GM23338 (cell line): Measurements from ENCODE around the gene XPNPEP2. TPM values are rescaled to one million over a fixed set of nuclear protein-coding genes. Genes with fewer than 3 reads are reported as not detected.

Source experiments
- ATAC-seq: fragments of 200-7000 bp; cut with Tn5 transposase; 3 replicates; pipeline ENCODE4 v1.9.1; 2020
- DNase-seq: peaks from one replicate; pipeline ENCODE4 v3.0.0-alpha.2; 2015; ENCODE audit warnings: low spot score
- H2AFZ ChIP-seq: fragments of 200-600 bp; sonication (generic); 2 replicates; pipeline ENCODE4 v1.8.0; 2016; ENCODE audit warnings: antibody characterized with exemption, mild to moderate bottlenecking, moderate library complexity
- H3F3A ChIP-seq: fragments of 200-600 bp; sonication (generic); replicated peaks from 2 replicates; pipeline ENCODE4 v1.8.0; 2017; ENCODE audit warnings: antibody characterized with exemption, mixed run types, low read depth
- H3K27ac ChIP-seq: fragments of 200-600 bp; sonication (generic); 2 replicates; pipeline ENCODE4 v1.6.1; 2016; ENCODE audit warnings: low read depth
- H3K27me3 ChIP-seq: fragments of 200-600 bp; sonication (generic); 2 replicates; pipeline ENCODE4 v1.8.0; 2016; ENCODE audit warnings: mild to moderate bottlenecking, mixed run types, moderate library complexity; ENCODE audit not compliant: insufficient read depth
- H3K36me3 ChIP-seq: fragments of 200-600 bp; sonication (generic); 2 replicates; pipeline ENCODE4 v1.8.0; 2016; ENCODE audit warnings: mild to moderate bottlenecking; ENCODE audit not compliant: insufficient read depth
- H3K4me1 ChIP-seq: fragments of 200-600 bp; sonication (generic); 2 replicates; pipeline ENCODE4 v1.8.0; 2016; ENCODE audit warnings: mild to moderate bottlenecking, moderate library complexity; ENCODE audit not compliant: insufficient read depth
- H3K4me2 ChIP-seq: fragments of 200-600 bp; sonication (generic); 2 replicates; pipeline ENCODE4 v1.7.1; 2017; ENCODE audit warnings: mixed run types
- H3K4me3 ChIP-seq: fragments of 200-600 bp; sonication (generic); 2 replicates; pipeline ENCODE4 v1.6.1; 2016; ENCODE audit warnings: mixed run types
- H3K79me2 ChIP-seq: fragments of 200-600 bp; sonication (generic); replicated peaks from 2 replicates; pipeline ENCODE4 v1.8.0; 2017; ENCODE audit warnings: mild to moderate bottlenecking; ENCODE audit not compliant: insufficient read depth
- H3K9me2 ChIP-seq: fragments of 200-600 bp; sonication (generic); 2 replicates; pipeline ENCODE4 v1.8.0; 2017; ENCODE audit not compliant: insufficient read depth
- H4K20me1 ChIP-seq: fragments of 200-600 bp; sonication (generic); replicated peaks from 2 replicates; pipeline ENCODE4 v1.8.0; 2017; ENCODE audit warnings: mild to moderate bottlenecking; ENCODE audit not compliant: insufficient read depth
- H3K27ac Mint-ChIP-seq: 2 replicates; pipeline ENCODE4 v1.8.0; 2020; ENCODE audit warnings: inconsistent platforms, mild to moderate bottlenecking, moderate library complexity, mixed read lengths
- H3K27me3 Mint-ChIP-seq: 3 replicates; pipeline ENCODE4 v1.8.0; 2022; ENCODE audit warnings: low read depth, mild to moderate bottlenecking, moderate library complexity, mixed read lengths, inconsistent platforms; ENCODE audit not compliant: insufficient read depth, poor library complexity
- H3K36me3 Mint-ChIP-seq: 3 replicates; pipeline ENCODE4 v1.8.0; 2021; ENCODE audit warnings: low read depth, mild to moderate bottlenecking, inconsistent platforms, moderate library complexity, mixed read lengths
- H3K4me1 Mint-ChIP-seq: 3 replicates; pipeline ENCODE4 v1.8.0; 2020; ENCODE audit warnings: mild to moderate bottlenecking, inconsistent platforms, mixed read lengths
- H3K4me3 Mint-ChIP-seq: 3 replicates; pipeline ENCODE4 v1.8.0; 2021; ENCODE audit warnings: moderate library complexity, mild to moderate bottlenecking, inconsistent platforms, mixed read lengths
- H3K9me3 Mint-ChIP-seq: 3 replicates; pipeline ENCODE4 v1.8.0; 2020; ENCODE audit warnings: moderate library complexity, mild to moderate bottlenecking, inconsistent platforms, mixed read lengths
- CREB1 ChIP-seq: fragments of 250-450 bp; sonication (Bioruptor Pico); IDR thresholded peaks from 2 replicates; pipeline ENCODE4 v1.5.0; 2020; ENCODE audit warnings: low read depth, mild to moderate bottlenecking, moderate library complexity
- ETS1 ChIP-seq: IDR thresholded peaks from 2 replicates; pipeline ENCODE4 v1.6.1; 2016; ENCODE audit warnings: antibody characterized with exemption
- EZH2phosphoT487 ChIP-seq: fragments of 200-600 bp; sonication (generic); IDR thresholded peaks from one replicate; pipeline ENCODE4 v1.8.1; 2018; ENCODE audit warnings: antibody characterized with exemption; ENCODE audit not compliant: unreplicated experiment
- NANOG ChIP-seq: IDR thresholded peaks from 2 replicates; pipeline ENCODE4 v1.6.1; 2016; ENCODE audit warnings: antibody characterized with exemption, borderline replicate concordance
- POLR2AphosphoS5 ChIP-seq: IDR thresholded peaks from 2 replicates; pipeline ENCODE4 v1.6.1; 2016; ENCODE audit warnings: antibody characterized with exemption, low read depth
- REST ChIP-seq: IDR thresholded peaks from one replicate; pipeline ENCODE4 v1.6.1; 2018; ENCODE audit warnings: antibody characterized with exemption; ENCODE audit not compliant: unreplicated experiment
- ZNF114 ChIP-seq: fragments of 250-450 bp; sonication (Bioruptor Pico); IDR thresholded peaks from 2 replicates; pipeline ENCODE4 v1.5.0; 2020; ENCODE audit warnings: mild to moderate bottlenecking, moderate library complexity
- ZNF331 ChIP-seq: fragments of 250-450 bp; sonication (Bioruptor Pico); IDR thresholded peaks from 2 replicates; pipeline ENCODE4 v1.5.0; 2020; ENCODE audit warnings: low read depth, mild to moderate bottlenecking, moderate library complexity
- ZNF462 ChIP-seq: fragments of 250-450 bp; sonication (Bioruptor Pico); IDR thresholded peaks from 2 replicates; pipeline ENCODE4 v1.5.0; 2020; ENCODE audit warnings: mild to moderate bottlenecking, moderate library complexity
- polyA plus RNA-seq: library from polyadenylated mRNA; unstranded; fragments of >200 nt; fragmentation: Nextera tagmentation; extraction: Ambion mirVana; gene quantifications from 2 replicates; pipeline ENCODE4 v1.2.1, GENCODE V29; 2016
- total RNA-seq: library from RNA; depleted of rRNA; stranded (reverse); fragments of >200 nt; shearing (Covaris generic); gene quantifications from 2 replicates; pipeline ENCODE4 v1.2.3, GENCODE V29; 2014

Gene XPNPEP2
- total and polyA plus RNA-seq, 2 experiments from 2014 or later = not detected

GRCh38 chrX:129769467-129770154 lies 30.8 kb downstream of the XPNPEP2 start (continued):
- no peak for TF ChIP-seq REST

GRCh38 chrX:129771266-129771995 lies 32.7 kb downstream of the XPNPEP2 start:
- H3K36me3 Mint-ChIP-seq = no peaks in the 10 kb centered on the region
- H3K27ac Mint-ChIP-seq = no peak overlapping the region
- Histone ChIP-seq H3K9me2 (no peaks in the 10 kb centered on the region), H3K4me2 (no peak overlapping the region), H3K4me3 (no peak overlapping the region), H2AFZ (no peak overlapping the region), H4K20me1 (no peaks in the 10 kb centered on the region), H3K79me2 (no peaks in the 10 kb centered on the region), H3K27ac (no peak overlapping the region), H3K36me3 (no peaks in the 10 kb centered on the region), H3K27me3 (no peaks in the 10 kb centered on the region), H3K4me1 (no peaks in the 10 kb centered on the region), H3F3A (no peaks in the 10 kb centered on the region)
- H3K4me1 Mint-ChIP-seq = peaks cover 6% of the 10 kb centered on the region; the same call in 2 of the 3 replicates
- H3K4me3 Mint-ChIP-seq = no peak overlapping the region
- DNase-seq (no peak), ATAC-seq (no peak)
- H3K27me3 Mint-ChIP-seq = no peaks in the 10 kb centered on the region
- no peaks in the 10 kb centered on the region for H3K9me3 Mint-ChIP-seq
- TF ChIP-seq EZH2phosphoT487 (no peak), ZNF114 (CRISPR knock-in tag) (no peak), REST (no peak), NANOG (no peak), ETS1 (no peak), POLR2AphosphoS5 (no peak), ZNF331 (CRISPR knock-in tag) (no peak), CREB1 (CRISPR knock-in tag) (no peak), ZNF462 (CRISPR knock-in tag) (no peak)
